Measurements from ENCODE around the gene ADORA1.

Gene ADORA1

DNA sequence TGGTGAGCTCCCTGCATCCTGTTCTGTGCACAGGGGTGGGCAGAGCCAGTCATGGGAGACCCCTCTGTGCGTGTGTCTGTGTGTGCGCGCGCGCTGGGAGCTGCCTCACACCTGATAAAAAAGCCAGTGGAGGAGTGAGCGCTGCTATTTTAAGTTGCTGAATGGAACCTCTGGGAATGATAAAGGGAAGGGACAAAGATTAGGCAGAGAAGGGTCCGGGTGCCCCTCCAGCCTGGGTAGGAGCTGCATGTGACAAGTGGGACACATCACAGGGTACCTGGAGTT is 847 bp downstream of the ADORA1 start:
- no peak for DNase-seq (ENCODE audit: low read depth)
- TF ChIP-seq, protein P1, sequence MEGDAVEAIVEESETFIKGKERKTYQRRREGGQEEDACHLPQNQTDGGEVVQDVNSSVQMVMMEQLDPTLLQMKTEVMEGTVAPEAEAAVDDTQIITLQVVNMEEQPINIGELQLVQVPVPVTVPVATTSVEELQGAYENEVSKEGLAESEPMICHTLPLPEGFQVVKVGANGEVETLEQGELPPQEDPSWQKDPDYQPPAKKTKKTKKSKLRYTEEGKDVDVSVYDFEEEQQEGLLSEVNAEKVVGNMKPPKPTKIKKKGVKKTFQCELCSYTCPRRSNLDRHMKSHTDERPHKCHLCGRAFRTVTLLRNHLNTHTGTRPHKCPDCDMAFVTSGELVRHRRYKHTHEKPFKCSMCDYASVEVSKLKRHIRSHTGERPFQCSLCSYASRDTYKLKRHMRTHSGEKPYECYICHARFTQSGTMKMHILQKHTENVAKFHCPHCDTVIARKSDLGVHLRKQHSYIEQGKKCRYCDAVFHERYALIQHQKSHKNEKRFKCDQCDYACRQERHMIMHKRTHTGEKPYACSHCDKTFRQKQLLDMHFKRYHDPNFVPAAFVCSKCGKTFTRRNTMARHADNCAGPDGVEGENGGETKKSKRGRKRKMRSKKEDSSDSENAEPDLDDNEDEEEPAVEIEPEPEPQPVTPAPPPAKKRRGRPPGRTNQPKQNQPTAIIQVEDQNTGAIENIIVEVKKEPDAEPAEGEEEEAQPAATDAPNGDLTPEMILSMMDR (conservative IDR thresholded peaks at IDR 0.05; ENCODE audit: control insufficient read depth, insufficient read depth, low read depth, low read length): no peak
- H3K4me3 ChIP-seq (ENCODE audit: control insufficient read depth, low read depth, low read length): no peak overlapping the region

DNA sequence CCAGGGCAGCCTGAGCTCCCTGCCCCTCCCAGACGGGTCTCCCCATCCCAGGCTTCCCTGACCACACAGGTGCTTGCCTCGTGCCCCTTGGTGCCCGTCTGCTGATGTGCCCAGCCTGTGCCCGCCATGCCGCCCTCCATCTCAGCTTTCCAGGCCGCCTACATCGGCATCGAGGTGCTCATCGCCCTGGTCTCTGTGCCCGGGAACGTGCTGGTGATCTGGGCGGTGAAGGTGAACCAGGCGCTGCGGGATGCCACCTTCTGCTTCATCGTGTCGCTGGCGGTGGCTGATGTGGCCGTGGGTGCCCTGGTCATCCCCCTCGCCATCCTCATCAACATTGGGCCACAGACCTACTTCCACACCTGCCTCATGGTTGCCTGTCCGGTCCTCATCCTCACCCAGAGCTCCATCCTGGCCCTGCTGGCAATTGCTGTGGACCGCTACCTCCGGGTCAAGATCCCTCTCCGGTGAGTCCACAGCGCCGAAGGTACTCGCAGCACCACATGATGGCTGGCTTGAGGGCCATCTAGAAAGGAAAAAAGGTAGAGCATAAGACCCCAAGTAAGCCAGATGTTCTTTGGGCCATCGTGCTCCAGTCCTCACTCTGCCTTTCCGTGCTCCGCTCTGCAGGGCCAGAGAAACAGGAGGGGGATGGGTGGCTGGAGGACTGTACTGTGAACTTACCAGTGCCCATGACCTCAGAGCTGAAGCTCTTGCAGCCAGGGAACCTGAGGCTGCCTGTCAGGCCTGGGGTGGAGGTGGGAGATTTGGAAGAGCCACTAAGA is 1.4 kb downstream of the ADORA1 start:
- no peak for DNase-seq (ENCODE audit: low read depth)
- H3K4me3 ChIP-seq (ENCODE audit: control insufficient read depth, low read depth, low read length): no peak overlapping the region
- TF ChIP-seq, protein P1 (conservative IDR thresholded peaks at IDR 0.05; ENCODE audit: control insufficient read depth, insufficient read depth, low read depth, low read length): no peak

- DNase-seq (ENCODE audit: low read depth): no peak
- H3K4me3 ChIP-seq (ENCODE audit: control insufficient read depth, low read depth, low read length): no peak overlapping the region
- TF ChIP-seq, protein P1 (conservative IDR thresholded peaks at IDR 0.05; ENCODE audit: control insufficient read depth, insufficient read depth, low read depth, low read length): no peak
Observed at GRCh38 chr1:203129501-203130231, 2.1 kb downstream of the ADORA1 start.

DNA sequence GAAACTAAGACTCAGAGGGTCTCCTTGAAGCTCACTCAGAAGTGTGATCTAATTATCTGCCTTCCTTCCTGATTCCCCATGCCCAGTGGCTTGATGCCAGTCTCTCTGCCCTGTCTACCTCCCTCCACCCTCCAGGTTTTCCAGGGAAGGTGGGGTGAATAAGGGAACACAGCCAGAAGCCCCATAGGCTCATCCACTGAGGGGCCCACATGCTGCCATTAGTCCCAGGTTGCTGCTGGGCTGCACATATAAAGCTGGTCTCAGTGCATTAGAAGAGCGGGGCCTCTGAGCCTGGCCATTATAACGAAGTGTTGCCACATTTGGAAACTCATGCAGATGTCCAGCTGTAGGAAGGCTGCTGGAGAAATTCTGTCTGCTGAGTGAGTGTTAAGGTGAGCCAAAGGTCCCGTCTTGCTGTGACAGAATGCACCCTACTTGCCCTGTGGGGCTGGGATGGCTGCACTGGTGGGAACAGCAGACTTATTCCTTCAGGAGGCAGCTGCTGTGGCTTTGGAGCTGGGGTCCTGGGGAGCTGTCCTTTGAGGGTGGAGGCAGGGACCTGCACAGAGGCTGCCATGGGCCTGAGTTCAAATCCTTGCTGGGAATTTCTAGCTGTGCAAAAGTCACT is 2.9 kb downstream of the ADORA1 start:
- TF ChIP-seq, protein P1 (conservative IDR thresholded peaks at IDR 0.05; ENCODE audit: control insufficient read depth, insufficient read depth, low read depth, low read length): no peak
- DNase-seq (ENCODE audit: low read depth): no peak
- H3K4me3 ChIP-seq (ENCODE audit: control insufficient read depth, low read depth, low read length): no peak overlapping the region

GRCh38 chr1:203131548-203132200 is 4.1 kb downstream of the ADORA1 start:
- DNase-seq (ENCODE audit: low read depth): no peak
- H3K4me3 ChIP-seq (ENCODE audit: control insufficient read depth, low read depth, low read length): no peak overlapping the region
- TF ChIP-seq, protein P1 (conservative IDR thresholded peaks at IDR 0.05; ENCODE audit: control insufficient read depth, insufficient read depth, low read depth, low read length): no peak

- DNase-seq (ENCODE audit: low read depth): peak; percentile 72
- TF ChIP-seq, protein P1 (conservative IDR thresholded peaks at IDR 0.05; ENCODE audit: control insufficient read depth, insufficient read depth, low read depth, low read length): no peak
- H3K4me3 ChIP-seq (ENCODE audit: control insufficient read depth, low read depth, low read length): no peak overlapping the region
Observed at GRCh38 chr1:203133970-203134725, 6.6 kb downstream of the ADORA1 start.

All from fibroblast of mammary gland (primary cell).